WERI-Rb-1 (cell line): ENCODE data around the gene TMEM192.
A peak's percentile ranks its signal among the peaks of the same experiment; 100 is the strongest.

ENCODE experiments used
- DNase-seq: peaks from one replicate; pipeline ENCODE4 v3.0.0-alpha.2; 2020
- H3K27ac ChIP-seq: fragments of 250-450 bp; sonication (Bioruptor Pico); 2 replicates; pipeline ENCODE4 v1.5.1; 2020; ENCODE audit warnings: mild to moderate bottlenecking, moderate library complexity
- H3K27me3 ChIP-seq: fragments of 250-450 bp; sonication (Bioruptor Pico); 2 replicates; pipeline ENCODE4 v1.5.1; 2021; ENCODE audit warnings: mild to moderate bottlenecking, low read depth, moderate library complexity; ENCODE audit not compliant: insufficient read depth, severe bottlenecking
- H3K36me3 ChIP-seq: fragments of 250-450 bp; sonication (Bioruptor Pico); 2 replicates; pipeline ENCODE4 v1.5.1; 2020; ENCODE audit warnings: mild to moderate bottlenecking, moderate library complexity
- H3K4me3 ChIP-seq: 2 replicates; pipeline ENCODE4 v1.5.1; 2011; ENCODE audit warnings: low read depth, mild to moderate bottlenecking, control low read depth, low read length
- H3K9me3 ChIP-seq: fragments of 250-450 bp; sonication (Bioruptor Pico); 2 replicates; pipeline ENCODE4 v1.5.1; 2021; ENCODE audit warnings: mild to moderate bottlenecking, moderate library complexity; ENCODE audit not compliant: severe bottlenecking
- CTCF ChIP-seq: IDR thresholded peaks from 2 replicates; pipeline ENCODE4 v1.5.1; 2011; ENCODE audit warnings: low read depth, mild to moderate bottlenecking, control low read depth, inconsistent platforms, low read length

Gene TMEM192

GRCh38 chr4:165060938-165061337 is 51.7 kb downstream of the TMEM192 start:
- Histone ChIP-seq H3K36me3 (no peaks in the 10 kb centered on the region), H3K27me3 (no peaks in the 10 kb centered on the region), H3K4me3 (no peak overlapping the region), H3K27ac (no peak overlapping the region), H3K9me3 (no peaks in the 10 kb centered on the region)
- no peak for DNase-seq
- TF ChIP-seq CTCF: peak; percentile 37; the same call in 1 of the 2 replicates

- no peaks in the 10 kb centered on the region for H3K27me3 ChIP-seq
- no peaks in the 10 kb centered on the region for H3K9me3 ChIP-seq
- H3K4me3 ChIP-seq: no peak overlapping the region
- DNase-seq: no peak
- TF ChIP-seq CTCF: no peak
- no peaks in the 10 kb centered on the region for H3K36me3 ChIP-seq
- H3K27ac ChIP-seq: no peak overlapping the region
Measured at GRCh38 chr4:165059386-165059785, 53.3 kb downstream of the TMEM192 start.

GRCh38 chr4:165058666-165059065 is 54.0 kb downstream of the TMEM192 start:
- no peak for TF ChIP-seq CTCF
- Histone ChIP-seq H3K27ac (no peak overlapping the region), H3K36me3 (no peaks in the 10 kb centered on the region), H3K27me3 (no peaks in the 10 kb centered on the region), H3K4me3 (no peak overlapping the region), H3K9me3 (no peaks in the 10 kb centered on the region)
- no peak for DNase-seq

- no peak overlapping the region for H3K4me3 ChIP-seq
- no peak overlapping the region for H3K27ac ChIP-seq
- no peaks in the 10 kb centered on the region for H3K9me3 ChIP-seq
- no peak for DNase-seq
- no peaks in the 10 kb centered on the region for H3K27me3 ChIP-seq
- no peaks in the 10 kb centered on the region for H3K36me3 ChIP-seq
- no peak for TF ChIP-seq CTCF
Measured at GRCh38 chr4:165055601-165056000, 57.1 kb downstream of the TMEM192 start.

- DNase-seq: no peak
- Histone ChIP-seq H3K4me3 (no peak within 1 kb of the TSS), H3K9me3 (no peaks in the 10 kb centered on the region), H3K27me3 (no peaks in the 10 kb centered on the region), H3K36me3 (no peaks in the 10 kb centered on the region), H3K27ac (no peak within 1 kb of the TSS)
- TF ChIP-seq CTCF: no peak
Measured at GRCh38 chr4:165053645-165054044, 59.0 kb downstream of the TMEM192 start, which contains the start of gene TRIM75. TSS of gene TRIM75 (plus strand) at chr4:165053866. CDS start at chr4:165059148, 5,282 bp downstream.

GRCh38 chr4:165052627-165053026 is 60.0 kb downstream of the TMEM192 start:
- no peaks in the 10 kb centered on the region for H3K36me3 ChIP-seq
- no peak overlapping the region for H3K4me3 ChIP-seq
- TF ChIP-seq CTCF: no peak
- DNase-seq: no peak
- H3K9me3 ChIP-seq: no peaks in the 10 kb centered on the region
- no peak overlapping the region for H3K27ac ChIP-seq
- H3K27me3 ChIP-seq: no peaks in the 10 kb centered on the region
